GM19395 (cell line): ENCODE measurements around the gene PRKCE.
A peak's percentile ranks its signal among the peaks of the same experiment; 100 is the strongest.

Experiments
- ATAC-seq: cut with Tn5 transposase; IDR thresholded peaks from one replicate; pipeline ENCODE4 v1.9.1; 2021; ENCODE audit warnings: mild to moderate bottlenecking, moderate library complexity; ENCODE audit not compliant: unreplicated experiment

PRKCE gene

GRCh38 chr2:45946023-45946422 is 294.5 kb downstream of the PRKCE start:
- no peak for ATAC-seq

GRCh38 chr2:45950606-45951005 is 299.1 kb downstream of the PRKCE start:
- ATAC-seq = no peak

GRCh38 chr2:45951025-45951727 is 299.7 kb downstream of the PRKCE start:
- no peak for ATAC-seq

- ATAC-seq = no peak
These were observed 301.1 kb downstream of the PRKCE start for GRCh38 chr2:45952591-45952990.

- no peak for ATAC-seq
These were observed 302.0 kb downstream of the PRKCE start for GRCh38 chr2:45953376-45954027.

GRCh38 chr2:45954233-45954850 is 302.9 kb downstream of the PRKCE start:
- no peak for ATAC-seq

GRCh38 chr2:45957533-45958227 is 306.2 kb downstream of the PRKCE start:
- no peak for ATAC-seq

- ATAC-seq = no peak
These were observed 308.8 kb downstream of the PRKCE start for GRCh38 chr2:45960057-45960863.

GRCh38 chr2:45962177-45962921 is 310.9 kb downstream of the PRKCE start:
- no peak for ATAC-seq

GRCh38 chr2:45963816-45964215 is 312.3 kb downstream of the PRKCE start:
- ATAC-seq = no peak

- no peak for ATAC-seq
These were observed 312.9 kb downstream of the PRKCE start for GRCh38 chr2:45964223-45964841.

- no peak for ATAC-seq
These were observed 313.4 kb downstream of the PRKCE start for GRCh38 chr2:45964906-45965305.

- no peak for ATAC-seq
These were observed 314.5 kb downstream of the PRKCE start for GRCh38 chr2:45965871-45966498.

GRCh38 chr2:45968946-45969584 is 317.6 kb downstream of the PRKCE start:
- ATAC-seq = no peak

- no peak for ATAC-seq
These were observed 322.0 kb downstream of the PRKCE start for GRCh38 chr2:45973426-45973825.

- peak; percentile 81 for ATAC-seq
These were observed 322.6 kb downstream of the PRKCE start for GRCh38 chr2:45974056-45974455.

- peak; percentile 47 for ATAC-seq
These were observed 323.4 kb downstream of the PRKCE start for GRCh38 chr2:45974762-45975408.
